ENCODE data around the gene OARD1. TPM values are rescaled to one million over a fixed set of nuclear protein-coding genes. Genes with fewer than 3 reads are reported as not detected.
A peak's percentile ranks its signal among the peaks of the same experiment; 100 is the strongest.

The OARD1 gene
- total and polyA plus RNA-seq, 2 experiments from 2014 or later = 4.5 to 18.6 TPM

DNA sequence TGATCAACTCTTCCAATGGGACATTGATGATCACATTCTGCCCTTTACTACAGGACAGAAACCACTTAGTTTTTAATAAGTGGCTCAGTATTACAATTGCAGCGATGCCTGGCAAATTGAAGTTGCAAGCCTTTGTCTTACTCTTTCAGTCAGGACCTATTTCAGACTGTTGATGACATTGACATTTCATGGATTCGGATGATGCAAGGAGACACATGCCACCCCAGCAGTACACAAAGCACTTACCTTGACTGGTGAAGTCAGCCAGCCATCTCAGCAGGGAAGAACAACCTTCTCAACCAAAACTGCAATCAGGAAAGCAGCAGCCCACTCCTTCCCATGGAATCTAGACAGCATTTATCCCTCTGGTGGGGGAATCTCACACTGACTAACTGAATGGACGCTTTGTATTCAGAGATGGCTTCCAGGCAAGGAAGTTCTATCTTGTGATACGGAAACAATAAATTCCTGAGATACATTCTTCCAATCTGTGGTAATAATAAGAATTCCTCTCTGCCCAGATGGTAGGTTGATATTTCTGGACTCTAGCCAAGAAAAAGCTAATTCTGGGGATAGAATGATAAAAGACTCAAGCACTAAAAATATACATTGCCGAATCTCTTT is 25.4 kb upstream of the OARD1 start:
- H3K4me2 ChIP-seq (ENCODE audit: unreplicated experiment) = no peak overlapping the region
- H3K27ac ChIP-seq = no peak overlapping the region
- peaks cover 64% of the 10 kb centered on the region for H3K36me3 ChIP-seq (ENCODE audit: low read depth)

DNA sequence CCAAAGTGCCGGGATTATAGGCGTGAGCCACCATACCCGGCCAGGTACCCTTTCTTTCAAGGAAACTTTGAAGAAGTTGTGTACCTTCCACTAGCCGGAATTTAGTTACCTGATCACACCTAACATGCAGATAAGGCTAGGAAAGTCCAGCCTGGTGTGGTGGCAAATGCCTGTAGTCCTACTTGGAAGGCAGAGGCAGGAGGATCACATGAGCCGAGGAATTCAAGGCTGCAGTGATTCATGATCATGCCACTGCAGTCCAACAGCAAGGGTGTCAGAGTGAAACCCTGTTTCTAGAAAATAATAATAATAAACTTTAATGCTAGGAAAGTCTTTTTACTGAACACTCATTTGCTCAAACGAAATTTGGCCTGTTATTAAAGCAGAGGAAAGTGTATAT is 21.6 kb upstream of the OARD1 start:
- no peak overlapping the region for H3K4me2 ChIP-seq (ENCODE audit: unreplicated experiment)
- no peaks in the 10 kb centered on the region for H3K9me3 ChIP-seq (ENCODE audit: low read depth)
- H3K27me3 ChIP-seq (replicated peaks; ENCODE audit: insufficient read depth) = no peaks in the 10 kb centered on the region
- no peak overlapping the region for H3K4me3 ChIP-seq
- H3K36me3 ChIP-seq (ENCODE audit: low read depth) = peaks cover 81% of the 10 kb centered on the region
- H3K4me1 ChIP-seq (ENCODE audit: insufficient read depth) = no peaks in the 10 kb centered on the region
- H3K9me2 ChIP-seq (ENCODE audit: insufficient read depth) = no peaks in the 10 kb centered on the region
- no peaks in the 10 kb centered on the region for H3F3A ChIP-seq (ENCODE audit: insufficient read depth)
- in situ Hi-C loops (cut with MboI) = no loop called here
- H2AFZ ChIP-seq = no peak overlapping the region
- no peak overlapping the region for H3K9ac ChIP-seq
- no peak overlapping the region for H3K27ac ChIP-seq
- TF ChIP-seq EZH2phosphoT487 (IDR thresholded peaks at IDR 0.05; ENCODE audit: insufficient read depth, low read depth) (no peak), EZH2 (IDR thresholded peaks at IDR 0.05; ENCODE audit: insufficient read depth, poor library complexity, severe bottlenecking) (no peak)
- DNase-seq = peak; percentile 8
- H4K20me1 ChIP-seq (ENCODE audit: insufficient read depth) = no peaks in the 10 kb centered on the region
- 91 to 94% methylated on average over 6 of the region's 6 CpGs for WGBS, 2 experiments (ENCODE audit: low coverage in 1 of 2, low lambda C conversion rate in 2 of 2, missing lambda C conversion rate in 2 of 2)
- H3K79me2 ChIP-seq (ENCODE audit: insufficient read depth) = no peaks in the 10 kb centered on the region

More for the DNA sequence above, 25.4 kb upstream of the OARD1 start:
- WGBS, 2 experiments (ENCODE audit: low coverage in 1 of 2, low lambda C conversion rate in 2 of 2, missing lambda C conversion rate in 2 of 2) = 90 to 94% methylated on average over 5 of the region's 5 CpGs
- in situ Hi-C loops (cut with MboI) = no loop called here
- Histone ChIP-seq H3K4me3 (no peak overlapping the region), H3F3A (ENCODE audit: insufficient read depth) (0 out of 2 replicates have a peak, but pooled peaks cover under 1% of the 10 kb centered on the region), H3K27me3 (replicated peaks; ENCODE audit: insufficient read depth) (no peaks in the 10 kb centered on the region), H3K9ac (no peak overlapping the region), H4K20me1 (ENCODE audit: insufficient read depth) (no peaks in the 10 kb centered on the region), H3K79me2 (ENCODE audit: insufficient read depth) (no peaks in the 10 kb centered on the region), H3K4me1 (ENCODE audit: insufficient read depth) (no peaks in the 10 kb centered on the region), H3K9me3 (ENCODE audit: low read depth) (no peaks in the 10 kb centered on the region), H2AFZ (no peak overlapping the region), H3K9me2 (ENCODE audit: insufficient read depth) (no peaks in the 10 kb centered on the region)
- no peak for TF ChIP-seq EZH2 (IDR thresholded peaks at IDR 0.05; ENCODE audit: insufficient read depth, poor library complexity, severe bottlenecking)
- TF ChIP-seq EZH2phosphoT487 (IDR thresholded peaks at IDR 0.05; ENCODE audit: insufficient read depth, low read depth) = no peak
- peak; percentile 6 for DNase-seq

DNA sequence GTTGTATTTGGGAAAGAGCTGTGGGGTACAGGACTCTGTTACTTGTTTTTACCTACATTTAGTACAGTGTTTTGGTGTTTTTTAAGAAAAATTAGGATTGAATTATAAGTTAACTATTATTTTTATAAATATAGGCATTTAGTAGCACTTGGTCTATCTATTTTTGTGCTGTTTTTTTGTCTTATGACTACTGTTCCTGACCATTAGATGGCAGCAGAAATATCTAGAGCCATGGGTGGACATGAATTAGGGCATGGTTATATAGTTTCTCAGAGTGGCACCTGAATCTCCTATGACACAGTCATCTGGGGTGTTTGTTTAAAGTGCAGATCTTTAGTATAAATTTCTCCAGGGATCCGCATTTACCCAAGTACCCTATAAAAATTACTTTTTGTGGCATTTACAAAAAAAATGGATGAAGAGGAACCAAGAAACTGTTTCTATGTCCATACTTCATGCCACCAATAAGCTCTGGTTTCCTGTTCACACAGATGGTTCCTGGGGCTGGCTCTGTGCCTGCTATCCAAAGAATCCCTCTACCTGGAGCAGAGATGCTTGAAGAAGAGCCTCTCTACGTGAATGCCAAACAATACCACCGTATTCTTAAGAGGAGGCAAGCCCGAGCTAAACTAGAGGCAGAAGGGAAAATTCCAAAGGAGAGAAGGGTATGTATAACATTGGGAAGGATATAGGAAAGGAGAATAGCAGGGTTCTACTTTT is 20.4 kb upstream of the OARD1 start:
- Histone ChIP-seq H4K20me1 (ENCODE audit: insufficient read depth) (no peaks in the 10 kb centered on the region), H3K27me3 (replicated peaks; ENCODE audit: insufficient read depth) (no peaks in the 10 kb centered on the region), H3K9me3 (ENCODE audit: low read depth) (no peaks in the 10 kb centered on the region), H3K27ac (no peak overlapping the region), H2AFZ (no peak overlapping the region), H3K4me3 (no peak overlapping the region), H3K4me1 (ENCODE audit: insufficient read depth) (no peaks in the 10 kb centered on the region), H3F3A (ENCODE audit: insufficient read depth) (no peaks in the 10 kb centered on the region), H3K9me2 (ENCODE audit: insufficient read depth) (no peaks in the 10 kb centered on the region), H3K79me2 (ENCODE audit: insufficient read depth) (0 out of 2 replicates have a peak, but pooled peaks cover 4% of the 10 kb centered on the region), H3K4me2 (ENCODE audit: unreplicated experiment) (no peak overlapping the region), H3K9ac (no peak overlapping the region), H3K36me3 (ENCODE audit: low read depth) (peaks cover 72% of the 10 kb centered on the region)
- DNase-seq = peak; percentile 54
- WGBS, 2 experiments (ENCODE audit: low coverage in 1 of 2, low lambda C conversion rate in 2 of 2, missing lambda C conversion rate in 2 of 2) = 97 to 99% methylated on average over 4 of the region's 4 CpGs
- TF ChIP-seq EZH2 (IDR thresholded peaks at IDR 0.05; ENCODE audit: insufficient read depth, poor library complexity, severe bottlenecking) (no peak), EZH2phosphoT487 (IDR thresholded peaks at IDR 0.05; ENCODE audit: insufficient read depth, low read depth) (no peak)
- in situ Hi-C loops (cut with MboI) = no loop called here

DNA sequence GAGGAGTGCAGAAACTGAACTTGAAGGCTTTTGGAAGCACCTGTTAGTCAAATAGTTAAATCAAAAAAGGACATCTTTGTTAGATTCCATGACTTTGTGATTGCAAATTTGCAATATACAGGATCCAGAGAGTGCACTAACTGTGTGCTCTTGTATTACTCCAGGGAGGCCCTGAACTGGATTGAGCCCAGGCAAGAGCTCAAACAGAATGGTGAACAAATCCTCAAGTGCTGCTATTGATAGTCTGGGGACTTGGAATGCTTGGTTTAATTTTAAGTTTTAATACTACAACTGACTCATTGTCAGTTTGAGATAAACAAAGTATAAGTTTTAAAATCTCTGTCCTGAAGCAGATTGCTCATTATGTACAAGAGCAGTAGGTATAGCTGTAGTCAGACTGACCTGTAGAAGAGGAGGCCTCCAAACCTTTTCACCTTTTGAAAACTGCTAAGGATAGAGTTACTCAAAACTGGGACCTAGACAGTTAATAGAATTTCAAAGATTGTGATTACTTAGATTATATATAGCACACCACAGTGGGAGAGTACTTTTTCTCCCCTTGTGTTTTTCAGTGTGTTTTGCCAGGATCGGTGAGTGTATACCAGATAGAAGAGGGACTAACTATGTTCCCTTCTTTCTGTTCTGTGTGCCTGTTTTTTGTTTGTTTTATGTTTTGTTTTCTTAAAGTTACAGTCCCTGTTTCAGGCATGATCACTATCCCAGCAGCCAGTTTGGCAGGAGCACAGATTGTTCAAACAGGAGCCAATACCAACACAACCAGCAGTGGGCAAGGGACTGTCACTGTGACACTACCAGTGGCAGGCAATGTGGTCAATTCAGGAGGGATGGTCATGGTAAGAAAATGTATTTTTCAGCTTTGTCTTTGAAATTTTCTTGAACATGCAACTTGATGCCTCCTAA is 18.9 kb upstream of the OARD1 start:
- Histone ChIP-seq H3K9ac (no peak overlapping the region), H2AFZ (no peak overlapping the region), H3K27ac (no peak overlapping the region), H3K9me2 (ENCODE audit: insufficient read depth) (no peaks in the 10 kb centered on the region), H3K9me3 (ENCODE audit: low read depth) (no peaks in the 10 kb centered on the region), H3K36me3 (ENCODE audit: low read depth) (peaks cover 73% of the 10 kb centered on the region), H4K20me1 (ENCODE audit: insufficient read depth) (no peaks in the 10 kb centered on the region), H3K4me3 (no peak overlapping the region), H3K4me1 (ENCODE audit: insufficient read depth) (no peaks in the 10 kb centered on the region), H3K27me3 (replicated peaks; ENCODE audit: insufficient read depth) (no peaks in the 10 kb centered on the region), H3K79me2 (ENCODE audit: insufficient read depth) (0 out of 2 replicates have a peak, but pooled peaks cover 12% of the 10 kb centered on the region), H3K4me2 (ENCODE audit: unreplicated experiment) (no peak overlapping the region), H3F3A (ENCODE audit: insufficient read depth) (no peaks in the 10 kb centered on the region)
- no peak for TF ChIP-seq EZH2 (IDR thresholded peaks at IDR 0.05; ENCODE audit: insufficient read depth, poor library complexity, severe bottlenecking)
- no peak for TF ChIP-seq EZH2phosphoT487 (IDR thresholded peaks at IDR 0.05; ENCODE audit: insufficient read depth, low read depth)
- DNase-seq = no peak
- WGBS, 2 experiments (ENCODE audit: low coverage in 1 of 2, low lambda C conversion rate in 2 of 2, missing lambda C conversion rate in 2 of 2) = 48 to 67% methylated on average over 1 of the region's 1 CpG
- in situ Hi-C loops (cut with MboI) = no loop called here

Data from GM23248 (cell line).